Measurements from ENCODE around the gene NDP. TPM values are rescaled to one million over a fixed set of nuclear protein-coding genes. Genes with fewer than 3 reads are reported as not detected.
A peak's percentile ranks its signal among the peaks of the same experiment; 100 is the strongest.

Gene NDP
- polyA plus RNA-seq, 2 of the 4 experiments (the other 2 are of a cell fraction) = not detected

DNA sequence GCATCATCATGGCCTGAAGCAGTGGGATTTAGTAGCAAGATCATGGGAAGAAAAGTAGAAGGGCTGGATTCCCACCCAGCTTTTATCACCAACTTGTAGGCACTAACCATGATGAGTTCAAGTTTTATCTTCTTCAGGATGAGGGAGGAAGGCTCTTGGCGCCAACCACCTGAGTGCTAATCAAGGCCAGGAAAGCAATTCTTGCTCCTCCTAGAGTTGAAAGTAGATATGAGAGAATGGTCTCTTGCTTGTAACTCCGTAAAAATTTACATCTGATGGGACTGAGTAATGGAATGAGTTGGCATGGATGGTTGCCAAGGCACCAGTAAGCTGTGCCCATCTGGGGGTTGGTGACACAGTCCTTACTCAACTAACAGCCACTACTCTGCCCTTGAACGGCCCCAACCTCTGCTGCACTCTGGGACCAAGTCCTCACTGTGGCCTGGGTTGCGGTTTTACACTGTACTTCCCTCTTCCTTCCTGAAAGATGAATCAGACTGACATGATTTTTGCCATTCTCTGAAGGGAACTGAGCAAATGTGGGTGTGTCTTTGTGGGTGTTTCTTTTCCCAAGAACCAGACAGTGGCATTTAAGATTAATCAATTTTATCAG is 39.4 kb upstream of the NDP start:
- TF ChIP-seq NFE2L2 (conservative IDR thresholded peaks at IDR 0.05; ENCODE audit: low read length) = no peak
- no peak for TF ChIP-seq MAFK (IDR thresholded peaks at IDR 0.05; ENCODE audit: partially characterized antibody)
- no peak for TF ChIP-seq ZSCAN20 (CRISPR knock-in tag; IDR thresholded peaks at IDR 0.05)
- TF ChIP-seq POLR2AphosphoS2 (conservative IDR thresholded peaks at IDR 0.05; ENCODE audit: low read length) = no peak
- no peak for TF ChIP-seq RAD21 (conservative IDR thresholded peaks at IDR 0.05 in 1 of 2, IDR thresholded peaks at IDR 0.05 in 1 of 2)
- TF ChIP-seq RCOR1 (IDR thresholded peaks at IDR 0.05; ENCODE audit: low read depth, low read length) = no peak
- TF ChIP-seq JUN (IDR thresholded peaks at IDR 0.05) = 0 out of 5 replicates have a peak, but pooled peaks of 1 of the 2 experiments have one; percentile 23
- no peak for TF ChIP-seq FOSL2 (IDR thresholded peaks at IDR 0.05)
- peak; percentile 30 for TF ChIP-seq FOSL2 (CRISPR knock-in tag; IDR thresholded peaks at IDR 0.05)
- TF ChIP-seq, protein P1, sequence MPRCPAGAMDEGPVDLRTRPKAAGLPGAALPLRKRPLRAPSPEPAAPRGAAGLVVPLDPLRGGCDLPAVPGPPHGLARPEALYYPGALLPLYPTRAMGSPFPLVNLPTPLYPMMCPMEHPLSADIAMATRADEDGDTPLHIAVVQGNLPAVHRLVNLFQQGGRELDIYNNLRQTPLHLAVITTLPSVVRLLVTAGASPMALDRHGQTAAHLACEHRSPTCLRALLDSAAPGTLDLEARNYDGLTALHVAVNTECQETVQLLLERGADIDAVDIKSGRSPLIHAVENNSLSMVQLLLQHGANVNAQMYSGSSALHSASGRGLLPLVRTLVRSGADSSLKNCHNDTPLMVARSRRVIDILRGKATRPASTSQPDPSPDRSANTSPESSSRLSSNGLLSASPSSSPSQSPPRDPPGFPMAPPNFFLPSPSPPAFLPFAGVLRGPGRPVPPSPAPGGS (IDR thresholded peaks at IDR 0.05) = no peak
- peak; percentile 57; the same call in 1 of the 2 replicates for TF ChIP-seq JUNB (IDR thresholded peaks at IDR 0.05)
- peak; percentile 37; the same call in 1 of the 2 replicates for TF ChIP-seq GATA3 (IDR thresholded peaks at IDR 0.05; ENCODE audit: borderline replicate concordance)
- TF ChIP-seq HOXB13 (CRISPR knock-in tag; IDR thresholded peaks at IDR 0.05; ENCODE audit: low read depth) = no peak
- 0 out of 4 replicates have a peak, but pooled peaks of 1 of the 2 experiments have one; percentile 24 for TF ChIP-seq CEBPB (IDR thresholded peaks at IDR 0.05)
- peak; percentile 13; the same call in 1 of the 3 replicates for TF ChIP-seq SMC3 (IDR thresholded peaks at IDR 0.05)
- TF ChIP-seq CBX8 (IDR thresholded peaks at IDR 0.05) = no peak
- DNase-seq (ENCODE audit: low read depth in 1 of 2, low spot score in 1 of 2) (peak; percentile 31 to 77), FAIRE-seq (peak; percentile 80), ATAC-seq (peak; percentile 95 to 100)
- POLR2A ChIA-PET = no interaction called here
- Histone ChIP-seq H3K9me3 (no peaks in the 10 kb centered on the region; the same call in 2 of the 3 replicates), H3K4me1 (0 out of 3 replicates have a peak, but pooled peaks cover 12% of the 10 kb centered on the region), H3K27ac (peak overlapping the region in 1 of 2 experiments; percentile 56; a peak in 3 of 6 replicates), H3K4me3 (no peak overlapping the region), H3K4me2 (peak overlapping the region; percentile 34; the same call in 2 of the 3 replicates)
- WGBS (ENCODE audit: missing lambda C conversion rate) = 10% methylated on average over 4 of the region's 4 CpGs
- CTCF ChIA-PET = interaction anchor here (1.0 to 3.2 kb wide), 5 partner anchors 13 to 54 kb away, joined by 3 to 15 read pairs (median 4); no protein-coding TSS in a partner anchor

DNA sequence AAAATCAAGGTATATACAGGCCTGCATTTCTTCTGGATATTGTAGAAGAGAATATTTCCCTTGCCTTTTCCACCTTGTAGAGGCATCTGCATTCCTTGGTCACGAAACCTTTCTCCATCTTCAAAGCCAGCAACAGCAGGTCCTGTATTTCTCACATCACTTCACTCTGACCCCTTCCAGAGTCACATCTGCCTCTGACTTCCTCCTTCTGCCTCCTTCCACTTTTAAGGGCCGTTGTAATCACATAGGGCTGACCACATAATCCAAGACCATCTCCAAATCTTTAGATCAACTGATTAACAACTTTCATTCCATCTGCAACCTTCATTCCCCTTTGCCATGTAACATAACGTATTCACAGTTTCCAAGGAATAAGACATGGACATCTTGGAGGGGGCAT is 38.3 kb upstream of the NDP start:
- WGBS (ENCODE audit: missing lambda C conversion rate) = 61% methylated on average over 3 of the region's 3 CpGs
- peak overlapping the region in 1 of 2 experiments; percentile 56; a peak in 2 of 6 replicates for H3K27ac ChIP-seq
- ATAC-seq = no peak
- POLR2A ChIA-PET = no interaction called here
- H3K4me3 ChIP-seq = no peak overlapping the region
- no peak overlapping the region for H3K4me2 ChIP-seq
- H3K9me3 ChIP-seq = no peaks in the 10 kb centered on the region; the same call in 2 of the 3 replicates
- no peak for TF ChIP-seq BHLHE40 (IDR thresholded peaks at IDR 0.05; ENCODE audit: low read depth, low read length)
- TF ChIP-seq MYC (IDR thresholded peaks at IDR 0.05; ENCODE audit: borderline replicate concordance, low read length) = no peak
- TF ChIP-seq EHF (CRISPR knock-in tag; IDR thresholded peaks at IDR 0.05) = no peak
- TF ChIP-seq FOSL2 (IDR thresholded peaks at IDR 0.05) = no peak
- TF ChIP-seq FOSL2 (CRISPR knock-in tag; IDR thresholded peaks at IDR 0.05) = no peak
- no peak for TF ChIP-seq SREBF2 (IDR thresholded peaks at IDR 0.05)
- TF ChIP-seq, protein P2, sequence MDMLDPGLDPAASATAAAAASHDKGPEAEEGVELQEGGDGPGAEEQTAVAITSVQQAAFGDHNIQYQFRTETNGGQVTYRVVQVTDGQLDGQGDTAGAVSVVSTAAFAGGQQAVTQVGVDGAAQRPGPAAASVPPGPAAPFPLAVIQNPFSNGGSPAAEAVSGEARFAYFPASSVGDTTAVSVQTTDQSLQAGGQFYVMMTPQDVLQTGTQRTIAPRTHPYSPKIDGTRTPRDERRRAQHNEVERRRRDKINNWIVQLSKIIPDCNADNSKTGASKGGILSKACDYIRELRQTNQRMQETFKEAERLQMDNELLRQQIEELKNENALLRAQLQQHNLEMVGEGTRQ (IDR thresholded peaks at IDR 0.05) = no peak
- no peak for TF ChIP-seq NR3C1 (IDR thresholded peaks at IDR 0.05)
- TF ChIP-seq ZC3H11A (IDR thresholded peaks at IDR 0.05) = no peak
- no peak for TF ChIP-seq HDAC2 (IDR thresholded peaks at IDR 0.05)
- FAIRE-seq = no peak
- CTCF ChIA-PET = interaction anchor here (3.1 to 3.2 kb wide), 2 partner anchors 14 to 53 kb away, joined by 7 to 15 read pairs; no protein-coding TSS in a partner anchor
- DNase-seq (ENCODE audit: low read depth in 1 of 2, low spot score in 1 of 2) = no peak
- H3K4me1 ChIP-seq = 0 out of 3 replicates have a peak, but pooled peaks cover 12% of the 10 kb centered on the region

Measured in A549 (cell line).